Inflammatory macrophage treated with lipopolysaccharide for 4 hours (primary cell): ENCODE measurements around the gene CCDC78.
A peak's percentile ranks its signal among the peaks of the same experiment; 100 is the strongest.
"Not testable (repeated sequence)": the region's sequence is repeated elsewhere in the genome, so short reads cannot be mapped to it uniquely, and the experiment has no call there.

Source experiments
- DNase-seq: peaks from one replicate; pipeline ENCODE4 v3.0.0-alpha.2; 2020

CCDC78 gene

DNA sequence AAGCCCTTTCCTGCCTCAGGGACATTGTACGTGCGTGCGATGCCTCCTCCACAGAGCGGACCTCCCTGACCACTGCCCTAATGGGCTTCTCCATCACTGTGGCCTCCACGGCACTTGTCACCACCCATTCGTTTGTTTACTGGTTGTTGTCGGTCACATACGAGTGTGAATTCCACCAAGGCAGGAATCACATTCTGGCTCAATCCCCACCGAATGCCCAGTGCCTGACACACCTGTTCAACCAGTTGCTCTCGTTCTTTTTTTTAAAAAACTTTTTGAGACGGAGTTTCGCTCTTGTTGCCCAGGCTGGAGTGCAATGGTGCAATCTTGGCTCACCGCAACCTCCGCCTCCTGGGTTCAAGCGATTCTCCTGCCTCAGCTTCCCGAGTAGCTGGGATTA lies 35.0 kb downstream of the CCDC78 start:
- DNase-seq: not testable (repeated sequence)

DNA sequence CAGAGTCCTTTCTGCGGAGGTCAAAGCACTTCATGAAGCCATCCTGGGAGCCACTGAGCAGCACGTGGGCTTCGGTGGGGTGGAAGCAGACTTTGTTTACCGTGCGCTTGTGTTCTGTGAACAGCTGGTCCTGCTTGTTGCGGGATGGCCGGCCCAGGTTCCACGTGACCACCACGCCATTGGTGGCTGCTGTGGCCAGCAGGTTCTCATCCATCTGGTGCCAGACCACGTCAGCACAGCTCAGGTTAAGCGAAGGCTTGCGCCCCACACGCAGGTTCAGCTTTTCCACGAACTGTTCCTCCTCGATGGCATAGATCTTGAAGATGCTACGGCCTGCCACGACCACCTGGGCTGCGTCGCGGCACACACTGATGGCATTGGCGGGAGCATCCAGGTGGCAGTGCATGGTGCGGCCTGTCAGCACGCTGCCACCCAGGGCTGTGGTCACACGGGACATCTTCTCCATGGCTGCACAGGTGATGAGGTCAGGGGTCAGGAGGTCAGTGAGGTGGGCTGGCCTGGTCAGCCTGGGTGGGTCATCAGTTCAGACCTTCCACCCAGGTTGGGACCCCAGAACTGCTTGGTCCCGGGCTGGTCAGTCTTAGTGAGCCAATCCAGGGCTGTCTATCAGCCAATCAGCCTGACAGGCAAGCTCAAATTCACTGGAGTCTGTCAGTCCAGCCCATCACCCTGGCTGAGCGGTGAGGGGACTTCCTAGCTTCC lies 36.9 kb downstream of the CCDC78 start:
- no peak for DNase-seq

DNA sequence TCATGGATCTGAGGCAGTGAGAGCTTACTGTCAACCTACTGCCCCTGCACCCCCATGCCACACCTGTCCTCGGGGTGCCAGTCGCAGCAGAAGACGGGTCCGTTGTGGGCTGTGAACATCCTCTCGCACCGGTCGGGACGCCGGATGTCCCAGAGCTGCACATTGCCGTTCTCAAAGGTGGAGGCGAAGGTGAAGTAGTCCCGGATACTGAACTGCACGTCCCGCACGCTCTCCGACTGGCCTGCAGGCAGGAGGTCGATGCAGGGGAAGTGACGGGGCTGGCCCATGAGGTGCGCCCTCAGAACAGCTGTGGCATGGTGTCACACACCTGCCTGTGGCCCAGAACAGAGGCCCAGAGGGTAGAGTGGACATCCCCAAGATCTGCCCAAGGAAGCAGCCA lies 38.7 kb downstream of the CCDC78 start:
- no peak for DNase-seq

DNA sequence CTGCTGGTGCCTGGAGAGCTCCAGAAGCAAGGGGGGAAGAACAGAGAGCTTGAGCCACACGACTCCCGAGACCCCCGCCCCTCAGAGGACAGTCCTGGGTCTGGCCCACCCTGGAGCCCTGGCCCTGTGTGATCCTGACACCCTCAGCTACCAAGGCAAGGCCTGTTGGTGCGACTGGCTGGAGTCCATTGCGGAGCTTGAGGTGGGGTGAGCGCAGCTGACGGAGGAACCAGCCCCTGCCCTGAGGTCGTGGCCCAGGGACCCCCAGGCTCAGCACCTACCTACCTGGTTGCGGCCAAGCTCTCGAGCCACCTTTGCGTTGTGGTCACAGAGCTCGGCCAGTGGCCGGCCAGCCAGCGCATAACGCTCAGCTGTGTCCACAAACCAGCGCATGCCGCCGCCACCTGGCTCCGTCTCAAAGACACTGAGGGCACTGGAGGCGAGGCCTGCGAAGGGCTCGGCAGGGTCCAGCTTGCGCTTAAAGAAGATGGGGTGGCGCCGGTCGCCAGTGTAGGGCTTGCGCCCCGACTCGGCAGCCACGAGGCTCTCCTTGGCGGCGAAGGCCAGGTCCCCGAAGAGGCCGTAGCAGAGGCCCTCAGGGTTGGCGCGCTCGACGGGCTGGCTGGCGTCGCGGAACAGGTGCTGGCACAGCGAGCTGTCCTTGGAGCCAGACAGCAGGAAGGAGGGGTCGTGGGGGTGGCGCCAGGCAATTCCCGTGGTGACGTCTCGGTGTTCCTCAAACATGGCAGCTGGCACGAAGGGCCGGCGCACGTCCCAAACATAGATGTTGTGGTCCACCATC lies 39.6 kb downstream of the CCDC78 start:
- DNase-seq: no peak

DNA sequence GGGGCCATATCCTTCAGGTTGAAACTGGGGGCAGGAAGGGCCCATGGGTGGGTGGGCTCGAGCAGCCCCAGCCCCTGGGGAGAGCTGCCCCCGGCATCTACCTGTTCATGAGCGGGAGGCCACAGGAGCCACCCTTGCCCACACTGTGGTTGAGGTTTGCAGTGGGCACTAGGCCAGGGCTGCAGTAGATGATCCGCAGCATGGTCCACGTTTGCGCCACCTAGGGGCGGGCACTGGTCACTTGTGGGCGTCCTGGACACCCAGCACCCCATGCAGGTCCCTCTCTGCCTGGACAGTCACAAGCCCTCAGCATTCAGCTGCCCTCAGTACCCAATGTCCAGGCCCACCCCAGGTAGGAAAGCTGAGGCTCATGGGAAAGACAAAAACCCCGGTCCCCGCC lies 40.3 kb downstream of the CCDC78 start:
- peak; percentile 42 for DNase-seq

DNA sequence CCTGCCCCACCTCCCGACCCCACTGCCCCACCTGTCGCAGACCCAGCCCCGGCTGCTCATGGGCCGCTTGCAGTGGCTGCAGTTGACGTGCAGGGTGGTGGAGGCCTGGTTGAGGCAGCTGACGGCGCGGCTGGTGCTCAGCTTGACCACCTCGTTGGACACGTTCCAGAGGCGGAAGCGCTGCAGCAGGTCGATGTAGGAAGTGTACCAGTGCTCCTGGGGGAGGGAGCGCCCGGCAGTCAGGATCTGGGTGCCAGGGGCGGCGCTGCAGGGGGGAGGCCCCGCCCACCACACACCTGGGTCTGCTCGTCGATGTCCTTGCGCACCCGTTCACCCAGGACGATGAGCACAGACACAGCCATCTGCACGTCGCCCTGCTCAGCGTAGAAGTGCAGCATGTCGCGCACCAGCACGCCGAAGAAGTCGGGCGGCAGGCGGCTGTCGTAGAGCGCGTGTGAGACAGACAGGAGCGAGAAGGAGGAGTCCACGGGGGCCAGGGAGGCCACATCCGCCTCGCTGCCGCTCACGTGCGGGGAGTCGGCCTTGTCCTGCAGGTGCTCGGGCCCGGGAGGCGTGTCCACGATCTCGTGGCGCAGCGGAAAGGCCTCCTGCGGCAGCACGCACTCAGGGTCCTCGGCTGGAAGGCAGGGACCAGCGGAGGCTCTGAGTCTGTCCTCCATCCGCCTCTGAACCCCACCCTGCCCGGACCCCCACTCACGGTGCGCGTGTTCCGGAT lies 41.1 kb downstream of the CCDC78 start:
- no peak for DNase-seq

DNA sequence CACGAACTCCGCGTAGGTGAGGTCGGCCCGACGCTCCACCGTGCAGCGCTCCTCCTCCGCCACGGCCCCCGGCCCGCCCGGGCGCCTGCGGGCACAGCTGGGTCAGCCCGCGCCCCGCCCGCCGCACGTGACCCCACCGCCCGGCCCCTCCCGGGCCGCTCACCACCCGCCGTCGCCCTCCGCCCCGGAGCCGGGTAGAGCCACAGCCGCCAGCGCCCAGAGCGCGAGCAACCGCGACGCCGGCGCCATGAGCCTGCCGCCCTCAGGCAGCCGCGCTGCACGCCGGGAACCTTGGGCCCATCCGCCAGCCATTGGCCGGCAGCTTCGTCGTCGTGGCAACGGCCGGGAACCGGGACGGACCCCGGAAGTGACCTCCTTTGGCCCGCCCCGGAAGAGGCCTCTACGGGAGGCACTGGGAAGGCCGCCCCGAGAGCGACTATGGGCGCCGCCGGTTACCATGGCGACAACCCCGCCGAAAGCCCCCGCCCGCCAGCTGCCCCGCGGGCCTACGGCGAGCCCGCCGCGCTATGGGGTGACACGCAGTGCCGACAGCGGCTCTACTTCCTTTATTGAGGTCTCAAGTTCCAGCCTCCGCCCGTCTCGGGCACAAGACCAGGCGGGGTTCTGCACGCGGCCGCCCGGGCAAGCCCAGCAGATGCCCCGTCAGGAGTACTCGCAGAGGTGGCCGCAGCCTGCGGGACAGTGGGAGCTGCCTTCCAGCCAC lies 42.0 kb downstream of the CCDC78 start, which contains the start of gene JMJD8:
Gene JMJD8, minus strand, starts transcription at position 264 of the 724 bp plus-strand sequence. Its CDS starts 15 bp downstream, at position 249.
- peak; percentile 96 for DNase-seq

DNA sequence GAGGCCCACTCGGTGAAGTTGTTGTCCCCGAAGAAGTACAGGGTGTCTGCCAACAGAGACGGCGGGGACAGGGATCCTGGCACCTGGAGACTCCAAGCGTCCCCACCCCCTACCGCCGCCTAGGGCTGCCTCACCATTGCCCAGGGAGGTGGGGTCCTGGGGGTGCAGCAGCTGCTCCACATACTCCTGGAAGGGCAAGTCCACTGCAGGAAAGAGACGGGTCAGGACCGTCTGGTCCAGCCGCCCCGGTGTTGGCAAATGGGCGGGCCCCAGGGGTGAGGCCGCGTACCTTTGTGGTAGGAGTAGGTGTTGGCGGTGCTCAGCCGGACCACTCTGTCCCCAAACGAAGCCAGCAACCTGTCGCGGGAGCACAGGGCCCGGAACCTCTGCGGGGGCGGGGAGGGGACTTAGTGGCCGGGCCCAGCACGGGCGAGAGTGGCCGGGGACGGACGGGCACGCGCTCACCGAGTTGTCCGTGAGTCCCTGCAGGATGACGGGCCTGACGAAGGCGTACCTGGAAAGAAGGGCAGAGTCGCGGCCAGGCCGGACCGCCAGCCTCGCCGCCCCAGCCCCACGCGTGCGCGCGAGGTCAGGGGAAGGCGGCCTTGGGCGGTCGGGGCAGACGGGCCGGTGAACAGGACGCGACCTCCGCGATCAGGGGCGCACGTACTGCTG lies 42.7 kb downstream of the CCDC78 start:
- no peak for DNase-seq

DNA sequence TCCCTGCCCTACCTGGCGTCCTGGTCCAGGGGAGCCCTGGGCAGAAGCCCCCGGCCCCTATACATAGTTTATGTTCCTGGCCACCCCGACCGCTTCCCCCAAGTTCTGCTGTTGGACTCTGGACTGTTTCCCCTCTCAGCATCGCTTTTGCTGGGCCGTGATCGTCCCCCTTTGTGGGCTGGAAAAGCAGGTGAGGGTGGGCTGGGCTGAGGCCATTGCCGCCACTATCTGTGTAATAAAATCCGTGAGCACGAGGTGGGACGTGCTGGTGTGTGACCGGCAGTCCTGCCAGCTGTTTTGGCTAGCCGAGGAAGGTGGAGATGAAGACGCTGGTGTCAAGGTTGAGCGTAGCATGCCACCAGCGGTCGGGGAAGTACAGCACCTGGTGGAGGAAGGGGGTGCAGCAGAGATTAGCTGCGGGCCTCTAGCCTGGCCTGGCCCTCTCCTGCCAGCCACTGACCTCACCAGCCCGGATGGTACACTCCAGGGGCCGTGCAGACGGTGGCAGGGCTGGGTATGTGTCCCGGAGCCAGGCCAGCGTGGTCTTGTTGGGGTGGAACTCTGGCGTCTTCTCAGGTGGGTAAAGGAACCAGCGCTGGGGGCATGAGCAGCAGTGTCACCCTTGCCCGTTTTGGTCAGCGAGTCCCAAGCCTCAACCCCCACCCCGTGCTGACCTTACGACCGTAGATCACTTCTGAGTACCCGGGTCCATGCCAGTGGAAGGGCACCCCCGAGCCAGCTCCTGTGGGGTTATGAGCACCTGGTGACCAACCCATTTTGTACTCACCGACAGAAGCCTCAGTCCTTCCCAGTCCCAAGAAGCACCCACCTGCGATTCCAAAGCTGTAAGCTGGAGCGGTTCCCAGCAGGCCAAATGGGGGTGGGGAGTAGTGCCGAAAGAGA lies 43.5 kb downstream of the CCDC78 start:
- DNase-seq: no peak

DNA sequence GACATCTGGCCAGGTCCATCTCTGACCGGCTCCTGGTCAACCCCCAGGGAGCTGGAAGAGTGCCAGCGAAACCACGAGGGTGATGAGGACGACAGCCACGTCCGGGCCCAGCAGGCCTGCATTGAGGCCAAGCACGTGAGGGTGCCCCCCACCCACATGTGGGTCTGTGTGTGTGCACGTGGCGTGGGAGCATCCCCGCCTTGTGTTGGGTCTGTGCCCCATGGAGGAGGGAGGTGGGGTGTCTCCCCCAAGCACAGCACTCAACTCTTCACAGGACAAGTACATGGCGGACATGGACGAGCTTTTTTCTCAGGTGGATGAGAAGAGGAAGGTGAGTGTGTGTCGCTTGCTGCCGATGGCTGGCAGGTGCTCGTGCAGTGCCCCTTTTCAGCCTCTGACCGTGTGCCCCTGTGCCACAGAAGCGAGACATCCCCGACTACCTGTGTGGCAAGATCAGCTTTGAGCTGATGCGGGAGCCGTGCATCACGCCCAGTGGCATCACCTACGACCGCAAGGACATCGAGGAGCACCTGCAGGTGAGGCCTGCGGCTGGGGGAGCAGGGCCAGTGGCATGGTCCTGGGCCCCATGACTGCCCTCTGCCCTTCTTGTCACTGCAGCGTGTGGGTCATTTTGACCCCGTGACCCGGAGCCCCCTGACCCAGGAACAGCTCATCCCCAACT lies 44.4 kb downstream of the CCDC78 start:
- no peak for DNase-seq

DNA sequence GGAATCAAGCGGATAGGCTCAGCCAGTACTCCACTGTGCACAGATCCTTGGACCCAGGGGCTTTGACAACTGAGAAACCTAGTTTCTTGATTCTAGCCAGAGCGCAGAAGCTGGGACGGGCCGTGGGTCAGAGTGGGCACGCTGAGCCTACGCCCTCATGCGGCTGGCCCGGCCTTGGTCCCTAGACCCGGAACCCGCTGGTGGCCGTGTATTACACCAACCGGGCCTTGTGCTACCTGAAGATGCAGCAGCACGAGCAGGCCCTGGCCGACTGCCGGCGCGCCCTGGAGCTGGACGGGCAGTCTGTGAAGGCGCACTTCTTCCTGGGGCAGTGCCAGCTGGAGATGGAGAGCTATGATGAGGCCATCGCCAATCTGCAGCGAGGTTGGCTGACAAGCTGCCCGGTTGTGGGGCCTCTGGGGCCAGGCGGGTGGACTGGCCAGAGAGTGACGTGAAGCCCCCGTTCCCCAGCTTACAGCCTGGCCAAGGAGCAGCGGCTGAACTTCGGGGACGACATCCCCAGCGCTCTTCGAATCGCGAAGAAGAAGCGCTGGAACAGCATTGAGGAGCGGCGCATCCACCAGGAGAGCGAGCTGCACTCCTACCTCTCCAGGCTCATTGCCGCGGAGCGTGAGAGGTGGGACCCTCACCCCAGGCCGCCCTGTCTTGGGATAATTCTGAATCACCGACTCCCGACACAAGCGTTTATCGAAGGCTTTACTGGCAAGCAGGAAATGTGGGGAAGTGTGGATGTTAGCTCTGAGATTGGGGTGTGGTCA lies 45.1 kb downstream of the CCDC78 start:
- peak; percentile 50 for DNase-seq

DNA sequence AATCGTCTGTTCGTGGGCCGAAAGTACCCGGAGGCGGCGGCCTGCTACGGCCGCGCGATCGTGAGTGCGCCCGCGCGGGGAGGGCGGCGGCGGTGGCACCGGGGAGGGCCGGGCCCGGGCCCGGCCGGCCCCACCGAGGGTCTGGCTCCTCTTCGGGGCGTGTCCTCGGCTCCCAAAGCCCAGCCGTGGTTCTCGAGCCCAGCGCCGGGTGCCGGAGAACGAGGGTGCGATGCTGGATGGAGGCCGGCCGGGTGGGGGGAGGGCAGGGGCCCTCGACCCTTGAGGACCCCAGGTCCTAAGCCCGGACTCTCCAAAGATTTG lies 45.7 kb downstream of the CCDC78 start:
- DNase-seq: no peak

DNA sequence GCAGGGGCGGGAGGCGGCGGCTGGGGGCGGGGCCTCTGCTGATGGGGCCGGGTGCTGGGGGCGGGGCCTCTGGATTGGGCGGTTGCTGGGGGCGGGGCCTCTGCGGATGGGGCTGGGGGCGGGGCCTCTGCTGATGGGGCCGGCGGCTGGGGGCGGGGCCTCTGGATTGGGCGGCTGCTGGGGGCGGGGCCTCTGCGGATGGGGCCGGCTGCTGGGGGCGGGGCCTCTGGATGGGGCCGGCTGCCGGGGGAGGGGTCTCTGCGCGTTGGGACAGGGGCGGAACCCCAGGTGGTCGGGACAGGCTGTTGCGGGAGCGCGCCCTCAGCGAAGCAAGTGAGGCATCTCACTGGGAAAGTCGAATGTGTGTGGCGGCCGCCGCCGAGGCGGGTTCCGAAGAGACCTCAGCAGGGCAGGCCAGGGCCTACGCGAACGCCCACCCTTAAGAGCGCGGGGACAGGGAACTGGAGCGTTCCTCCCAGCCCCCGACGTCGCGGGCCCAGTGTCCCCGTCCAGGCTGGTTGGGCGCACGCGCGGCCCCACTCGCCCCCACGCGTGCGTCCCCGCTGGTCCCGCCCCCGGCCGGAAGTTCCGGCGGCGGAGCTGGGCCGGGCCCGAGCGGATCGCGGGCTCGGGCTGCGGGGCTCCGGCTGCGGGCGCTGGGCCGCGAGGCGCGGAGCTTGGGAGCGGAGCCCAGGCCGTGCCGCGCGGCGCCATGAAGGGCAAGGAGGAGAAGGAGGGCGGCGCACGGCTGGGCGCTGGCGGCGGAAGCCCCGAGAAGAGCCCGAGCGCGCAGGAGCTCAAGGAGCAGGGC lies 46.2 kb downstream of the CCDC78 start, which contains the start of gene STUB1:
Gene STUB1, plus strand, starts transcription at position 597 of the 811 bp plus-strand sequence. Its CDS starts 116 bp downstream, at position 713.
- peak; percentile 89 for DNase-seq

DNA sequence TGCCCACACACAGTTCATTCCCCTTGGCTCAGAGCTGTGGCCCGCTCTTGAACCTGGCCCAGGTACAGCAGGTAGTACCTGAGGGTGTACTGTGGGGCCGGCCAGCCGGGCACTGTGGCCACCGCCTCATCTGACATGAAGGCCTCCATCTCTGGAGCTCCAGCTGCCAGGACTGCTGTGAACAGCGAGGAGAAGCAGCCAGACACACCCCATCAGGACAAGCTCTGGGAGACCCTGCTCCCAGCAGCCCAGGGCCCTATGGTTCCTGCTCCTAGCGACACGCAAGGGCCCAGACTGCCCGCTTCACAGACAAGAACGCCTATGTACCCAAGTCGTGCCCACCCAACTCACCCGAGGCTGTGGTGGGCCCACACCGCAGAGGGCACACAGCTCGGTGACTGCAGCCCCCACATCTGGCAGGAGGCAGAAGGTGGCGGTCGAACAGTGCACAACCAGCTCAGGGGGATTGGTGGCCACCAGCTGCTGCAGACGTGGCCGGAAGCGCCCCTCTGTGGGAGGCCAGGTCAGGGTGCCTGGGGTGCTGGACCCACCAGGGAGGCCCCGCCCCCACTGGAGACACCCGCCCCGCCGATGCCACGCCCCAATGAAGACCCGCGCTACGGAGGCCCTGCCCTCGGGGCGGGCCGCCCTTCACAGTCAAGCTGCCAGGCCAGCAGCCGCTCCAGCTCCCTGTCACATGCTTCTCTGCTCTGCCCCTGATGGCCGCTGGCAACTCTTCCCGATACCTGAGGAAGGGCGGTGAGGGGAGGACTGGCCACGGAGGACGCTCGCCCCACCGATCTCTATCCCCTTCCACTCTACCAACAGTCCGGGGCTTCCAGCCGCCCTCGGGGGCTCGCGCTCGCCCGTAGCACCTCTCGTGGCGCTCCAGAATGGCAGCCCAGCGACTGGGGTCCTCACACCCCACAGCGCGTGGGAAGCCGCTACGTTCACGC lies 47.1 kb downstream of the CCDC78 start:
- peak; percentile 55 for DNase-seq

DNA sequence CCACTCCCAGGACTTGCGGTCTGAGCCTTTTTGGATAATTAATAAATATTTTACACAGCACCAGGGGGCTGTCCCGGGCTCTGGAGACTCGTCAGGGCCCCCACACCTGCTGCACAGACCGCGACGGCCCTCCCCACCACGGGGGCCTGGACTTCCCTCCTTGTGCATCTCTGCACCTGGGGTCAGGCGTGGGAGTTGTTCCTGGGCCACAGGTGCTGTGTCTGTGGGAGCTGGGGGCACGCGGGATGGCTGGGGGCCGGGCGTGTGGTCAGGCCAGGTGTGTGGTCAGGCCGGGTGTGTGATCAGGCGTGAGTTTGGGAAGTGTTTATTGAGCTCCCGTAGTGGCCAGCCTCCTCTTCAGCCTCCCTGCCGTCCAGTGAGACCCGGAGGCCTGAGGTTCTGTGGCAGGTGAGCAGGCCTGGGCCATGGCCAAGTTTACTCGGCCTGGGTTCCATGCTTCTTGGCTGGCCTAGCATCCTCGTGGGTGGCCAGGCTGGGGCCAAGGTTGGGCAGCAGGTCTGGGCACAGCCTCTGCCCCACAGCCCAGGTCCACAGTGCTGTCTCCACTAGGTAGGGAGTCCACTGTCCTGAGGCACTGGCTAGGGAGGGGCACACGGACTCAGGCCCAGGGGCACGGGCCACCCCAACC lies 47.9 kb downstream of the CCDC78 start:
- DNase-seq: no peak

DNA sequence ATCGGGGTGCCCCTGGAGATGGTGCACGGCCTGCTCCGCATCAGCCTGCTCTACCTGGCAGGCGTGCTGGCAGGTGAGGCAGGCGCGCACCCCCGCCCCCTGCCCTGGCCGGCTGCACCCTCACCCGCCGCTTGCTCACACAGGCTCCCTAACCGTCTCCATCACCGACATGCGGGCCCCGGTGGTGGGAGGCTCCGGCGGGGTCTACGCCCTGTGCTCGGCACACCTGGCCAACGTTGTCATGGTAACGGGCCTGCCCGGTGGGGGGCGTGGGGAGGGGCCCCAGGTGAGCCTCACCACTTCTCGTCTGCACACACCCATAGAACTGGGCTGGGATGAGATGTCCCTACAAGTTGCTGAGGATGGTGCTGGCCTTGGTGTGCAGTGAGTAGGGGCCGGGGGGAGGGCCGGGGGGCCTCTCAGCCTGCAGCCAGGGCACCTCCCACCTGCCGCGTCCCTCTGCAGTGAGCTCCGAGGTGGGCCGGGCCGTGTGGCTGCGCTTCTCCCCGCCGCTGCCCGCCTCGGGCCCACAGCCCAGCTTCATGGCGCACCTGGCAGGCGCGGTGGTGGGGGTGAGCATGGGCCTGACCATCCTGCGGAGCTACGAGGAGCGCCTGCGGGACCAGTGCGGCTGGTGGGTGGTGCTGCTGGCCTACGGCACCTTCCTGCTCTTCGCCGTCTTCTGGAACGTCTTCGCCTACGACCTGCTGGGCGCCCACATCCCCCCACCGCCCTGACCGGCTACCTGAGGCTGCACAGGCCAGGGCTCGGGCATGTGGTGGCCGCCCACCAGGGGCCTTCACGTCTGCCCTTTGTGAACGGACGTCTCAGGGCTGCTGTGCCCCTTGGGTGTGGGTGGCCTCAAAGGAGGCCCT lies 48.7 kb downstream of the CCDC78 start:
- no peak for DNase-seq
